G401 (cell line): ENCODE results near the gene PITPNM3. TPM values are rescaled to one million over a fixed set of nuclear protein-coding genes. Genes with fewer than 3 reads are reported as not detected.

Experiments used
- DNase-seq: peaks from one replicate; pipeline ENCODE4 v3.0.0-alpha.2; 2015; ENCODE audit warnings: low spot score
- in situ Hi-C: cut with HindIII; loops from 2 replicates; pipeline ENCODE4 v1.10.0; 2016; ENCODE audit warnings: low sequenced_read_pairs, mixed read lengths
- total RNA-seq: library from RNA; depleted of rRNA; stranded (reverse); fragments of >200 nt; shearing (Covaris generic); gene quantifications from 2 replicates; pipeline ENCODE4 v1.2.3, GENCODE V29; 2014

Gene PITPNM3
- total RNA-seq, 1 experiment from 2014 or later: 0.92 TPM

GRCh38 chr17:6555331-6556120 lies 829 bp downstream of the PITPNM3 start:
- DNase-seq: peak; percentile 80
- in situ Hi-C loops: no loop called here

- peak; percentile 71 for DNase-seq
- in situ Hi-C loops: no loop called here
Measured at GRCh38 chr17:6554871-6555330, 1.5 kb downstream of the PITPNM3 start.

- in situ Hi-C loops: no loop called here
Measured at GRCh38 chr17:6554342-6554741, 2.0 kb downstream of the PITPNM3 start.

GRCh38 chr17:6551869-6552531 lies 4.4 kb downstream of the PITPNM3 start:
- in situ Hi-C loops: no loop called here
- peak; percentile 80 for DNase-seq

More at GRCh38 chr17:6554342-6554741, 2.0 kb downstream of the PITPNM3 start:
- DNase-seq: no peak

GRCh38 chr17:6551356-6551755 lies 5.0 kb downstream of the PITPNM3 start:
- in situ Hi-C loops: no loop called here

GRCh38 chr17:6549384-6550036 lies 6.8 kb downstream of the PITPNM3 start:
- no peak for DNase-seq
- in situ Hi-C loops: no loop called here

More at GRCh38 chr17:6551356-6551755, 5.0 kb downstream of the PITPNM3 start:
- DNase-seq: no peak

- peak; percentile 94 for DNase-seq
- in situ Hi-C loops: no loop called here
Measured at GRCh38 chr17:6548578-6549330, 7.6 kb downstream of the PITPNM3 start.

- in situ Hi-C loops: no loop called here
- DNase-seq: no peak
Measured at GRCh38 chr17:6548034-6548433, 8.3 kb downstream of the PITPNM3 start.

- DNase-seq: peak; percentile 89
- in situ Hi-C loops: no loop called here
Measured at GRCh38 chr17:6547336-6547735, 9.0 kb downstream of the PITPNM3 start.

- DNase-seq: no peak
- in situ Hi-C loops: no loop called here
Measured at GRCh38 chr17:6546069-6546718, 10.2 kb downstream of the PITPNM3 start.

GRCh38 chr17:6545291-6545690 lies 11.1 kb downstream of the PITPNM3 start:
- in situ Hi-C loops: no loop called here
- no peak for DNase-seq

GRCh38 chr17:6544011-6544370 lies 12.4 kb downstream of the PITPNM3 start:
- in situ Hi-C loops: no loop called here
- no peak for DNase-seq

GRCh38 chr17:6543079-6544010 lies 13.0 kb downstream of the PITPNM3 start:
- peak; percentile 90 for DNase-seq
- in situ Hi-C loops: no loop called here

- DNase-seq: no peak
- in situ Hi-C loops: no loop called here
Measured at GRCh38 chr17:6542577-6542976, 13.8 kb downstream of the PITPNM3 start.

GRCh38 chr17:6541886-6542285 lies 14.5 kb downstream of the PITPNM3 start:
- in situ Hi-C loops: no loop called here
- no peak for DNase-seq

- DNase-seq: no peak
- in situ Hi-C loops: no loop called here
Measured at GRCh38 chr17:6539871-6540270, 16.5 kb downstream of the PITPNM3 start.

GRCh38 chr17:6536566-6537065 lies 19.7 kb downstream of the PITPNM3 start:
- in situ Hi-C loops: no loop called here

GRCh38 chr17:6536053-6536452 lies 20.3 kb downstream of the PITPNM3 start:
- in situ Hi-C loops: no loop called here
- no peak for DNase-seq

More at GRCh38 chr17:6536566-6537065, 19.7 kb downstream of the PITPNM3 start:
- DNase-seq: no peak
